NCI-H510A treated with DMSO at 0.1 percent for 48 hours (cell line): Measurements from ENCODE around the gene THEMIS2.

ENCODE experiments used
- DNase-seq: peaks from one replicate; lab custom pipeline; 2025; lab: John Stamatoyannopoulos, UW

THEMIS2 gene

DNA sequence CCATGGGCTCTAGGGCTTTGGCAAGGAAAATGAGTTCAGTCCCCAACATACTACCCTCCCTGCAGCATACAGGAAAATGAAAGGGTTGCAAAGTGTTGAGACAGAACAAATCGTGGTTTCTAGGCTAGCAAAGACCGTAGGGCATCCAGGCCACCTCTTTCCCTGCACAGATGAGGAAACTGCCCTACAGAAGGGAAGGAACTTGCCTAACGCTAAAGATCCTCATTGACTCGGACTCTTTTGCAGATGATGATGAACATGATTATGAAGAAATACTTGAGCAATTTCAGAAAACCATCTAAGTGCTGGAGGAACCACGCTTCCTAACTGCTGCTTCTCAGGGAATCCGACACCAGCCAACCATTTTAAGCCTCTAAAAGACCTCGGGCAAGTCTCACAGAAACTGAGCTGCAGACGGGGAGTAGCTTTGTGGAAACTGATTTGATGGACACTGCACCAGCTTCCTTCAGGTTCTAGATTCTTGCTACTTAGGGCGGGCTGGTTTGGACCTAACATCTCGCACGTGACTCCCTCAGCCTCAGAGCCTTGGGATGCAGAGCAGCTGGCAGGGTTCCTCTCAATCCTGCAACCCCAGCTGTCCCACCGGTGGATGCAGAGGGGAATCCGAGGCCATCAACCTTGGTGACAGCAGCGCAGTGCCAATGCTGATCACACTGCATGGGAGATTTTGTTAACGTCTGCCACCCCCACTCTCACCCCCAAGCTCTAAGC, 13.4 kb downstream of the THEMIS2 start:
- no peak for DNase-seq

DNA sequence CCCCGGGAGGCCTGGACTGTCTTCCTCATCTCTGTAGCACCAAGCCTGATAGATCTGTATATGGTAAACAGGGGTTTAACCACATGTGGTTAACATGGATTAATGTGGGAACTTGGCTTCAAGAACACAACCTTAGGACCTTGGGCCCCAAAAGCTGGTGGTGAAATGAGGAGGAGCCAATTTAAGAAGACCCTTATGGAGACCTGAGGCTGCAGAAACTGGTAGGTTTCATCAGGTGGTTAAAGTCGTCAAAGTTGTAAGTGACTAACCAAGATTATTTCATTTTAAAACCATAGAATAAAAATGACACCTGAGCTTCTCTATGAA, 14.0 kb downstream of the THEMIS2 start:
- no peak for DNase-seq

DNA sequence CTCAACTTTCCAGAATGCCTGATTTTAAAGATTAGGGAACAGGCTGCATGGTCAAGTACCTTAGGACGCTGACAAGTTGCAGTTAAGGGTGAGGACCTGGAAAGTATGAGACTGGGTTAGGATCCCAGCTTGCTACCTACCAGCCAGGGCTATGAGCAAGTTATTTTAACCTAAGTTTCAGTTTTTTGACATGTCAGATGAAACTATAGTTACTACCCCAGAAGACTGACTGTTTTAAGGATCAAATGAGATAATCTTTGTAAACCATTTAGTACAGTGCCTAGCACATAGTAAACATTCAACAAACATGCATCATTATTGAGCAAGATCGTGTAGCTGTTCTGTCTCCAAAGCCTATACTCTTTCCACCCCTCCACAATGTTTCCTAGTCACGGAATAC, 14.4 kb downstream of the THEMIS2 start:
- DNase-seq = no peak

GRCh38 chr1:27887215-27888021, 15.1 kb downstream of the THEMIS2 start:
- DNase-seq = no peak

- DNase-seq = no peak
Measured at GRCh38 chr1:27889506-27889905, 17.2 kb downstream of the THEMIS2 start.

DNA sequence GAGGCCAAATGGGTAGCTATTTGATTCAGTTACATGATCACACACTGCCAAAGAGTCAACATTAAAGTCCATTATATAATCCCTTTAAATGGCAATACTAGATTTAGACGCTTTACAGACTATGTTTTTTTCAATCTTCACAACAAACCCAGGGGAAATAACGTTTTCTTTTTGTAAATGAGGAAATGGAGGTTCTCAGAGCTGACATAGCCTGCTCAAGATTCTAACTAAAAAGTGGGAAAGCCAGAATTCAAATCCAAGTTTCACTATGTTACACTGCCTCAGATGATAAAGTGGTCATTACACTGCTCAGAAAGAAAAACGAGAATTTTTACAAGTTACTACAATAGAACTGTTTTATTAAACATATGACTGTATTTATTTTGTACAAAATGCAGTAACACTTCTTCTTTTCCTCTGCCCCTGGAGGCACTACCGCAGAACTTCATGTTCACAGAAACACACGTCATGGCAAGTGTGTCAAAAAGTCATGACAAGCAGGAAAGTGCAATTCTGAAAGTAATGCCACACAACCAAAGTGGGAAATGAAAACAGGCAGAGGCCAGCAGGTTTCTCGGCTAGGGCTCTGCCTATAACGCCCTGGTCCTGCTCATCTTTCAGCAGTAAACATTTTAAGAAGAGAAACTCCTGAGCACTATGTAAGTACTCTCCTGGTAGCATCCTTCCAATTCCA, 19.0 kb downstream of the THEMIS2 start:
- no peak for DNase-seq

- DNase-seq = no peak
Measured at GRCh38 chr1:27894521-27894920, 22.2 kb downstream of the THEMIS2 start.

DNA sequence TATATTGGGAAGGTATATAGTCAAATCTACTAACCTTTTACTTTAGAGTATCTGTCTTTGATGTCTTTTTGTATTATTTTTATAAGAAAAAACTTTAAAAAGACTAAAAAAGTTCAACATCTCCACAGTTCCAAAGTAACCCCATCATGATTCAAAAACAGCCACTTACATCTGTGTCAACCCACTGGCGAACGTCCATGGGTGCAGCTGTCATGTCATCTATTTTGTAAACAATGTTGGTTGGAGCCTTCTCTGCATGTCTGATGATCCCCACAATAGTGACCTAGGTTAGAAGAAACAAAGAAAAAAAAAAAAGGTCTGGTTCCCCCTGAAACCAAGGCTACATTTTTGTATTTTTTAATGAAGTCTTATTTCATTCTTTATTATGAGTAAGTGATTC, 34.4 kb downstream of the THEMIS2 start:
- DNase-seq = no peak

- DNase-seq = no peak
Measured at GRCh38 chr1:27912429-27912828, 40.1 kb downstream of the THEMIS2 start.

- DNase-seq = no peak
Measured at GRCh38 chr1:27915082-27915575, 42.8 kb downstream of the THEMIS2 start.

DNA sequence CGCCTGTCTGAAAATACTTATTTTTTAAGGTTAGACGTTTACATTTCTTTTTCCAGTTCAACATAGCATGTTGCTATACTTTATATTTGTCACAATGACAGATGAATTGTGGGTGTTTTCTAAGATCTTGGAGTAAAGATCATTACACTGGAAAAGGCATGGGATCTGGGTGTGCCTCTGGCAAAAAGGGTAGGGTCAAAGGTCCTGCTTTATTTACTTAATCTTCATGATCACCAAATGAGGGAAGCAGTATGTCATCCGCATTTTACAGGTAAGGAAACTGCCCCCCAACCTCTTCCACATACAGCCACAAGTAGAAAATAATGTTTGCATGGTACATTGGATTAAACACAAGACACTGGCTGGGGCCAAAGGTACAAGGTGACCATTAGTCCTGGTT, 49.9 kb downstream of the THEMIS2 start:
- no peak for DNase-seq

GRCh38 chr1:27928216-27928954, 56.0 kb downstream of the THEMIS2 start:
- no peak for DNase-seq

DNA sequence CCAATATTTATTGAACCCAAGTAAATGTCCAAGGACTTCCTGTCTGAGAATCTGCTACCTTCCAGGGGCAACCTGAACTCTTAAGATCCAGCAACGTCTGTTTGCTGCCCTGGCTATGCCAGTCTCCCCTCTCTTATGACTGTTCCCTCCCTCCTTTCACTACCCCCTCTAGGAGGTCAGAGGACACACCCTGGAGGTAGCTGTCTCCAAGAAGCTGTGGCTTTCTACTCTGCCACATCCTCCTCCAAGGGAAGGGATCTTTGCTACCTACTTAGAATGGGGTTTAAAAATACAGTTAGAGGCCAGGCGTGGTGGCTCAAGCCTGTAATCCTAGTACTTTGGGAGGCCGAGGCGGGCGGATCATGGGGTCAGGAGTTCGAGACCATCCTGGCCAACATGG, 58.8 kb downstream of the THEMIS2 start:
- DNase-seq = no peak

GRCh38 chr1:27931759-27932158, 59.4 kb downstream of the THEMIS2 start:
- DNase-seq = no peak

DNA sequence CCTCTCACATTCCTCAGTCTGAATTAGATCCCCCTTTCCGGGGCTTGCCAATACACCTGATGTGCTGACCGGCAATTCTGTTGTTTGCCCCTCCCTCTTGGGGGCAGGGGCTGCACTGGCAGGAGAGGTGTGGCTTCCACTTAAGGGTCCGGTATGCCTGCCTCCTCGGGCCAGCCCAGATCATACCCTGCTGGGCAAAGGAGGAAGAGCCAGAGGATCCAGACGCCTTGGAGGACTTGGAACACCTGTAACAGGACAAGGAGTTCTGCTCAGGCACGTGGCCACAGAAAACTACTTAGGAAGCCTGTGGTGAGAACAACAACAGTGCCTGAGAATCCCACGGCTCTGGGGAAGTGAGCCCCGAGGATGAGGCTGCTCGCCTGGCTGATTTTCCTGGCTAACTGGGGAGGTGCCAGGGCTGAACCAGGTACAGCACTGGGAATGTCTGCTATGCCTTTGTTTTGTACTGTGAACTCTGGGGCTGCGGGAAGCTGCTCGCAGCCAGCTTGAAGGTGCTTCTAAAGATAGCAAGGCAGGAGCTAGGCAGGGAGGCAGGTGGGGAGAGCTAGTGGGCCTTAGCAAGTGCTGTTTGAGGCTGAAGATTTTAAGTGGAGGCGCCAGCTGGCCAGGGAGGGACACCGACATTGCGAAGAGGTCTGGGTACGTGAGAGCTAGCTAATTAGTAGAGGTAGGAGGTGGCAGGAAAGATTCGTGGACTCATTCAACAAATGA, 62.6 kb downstream of the THEMIS2 start, which contains the start of gene SMPDL3B:
SMPDL3B (plus strand) TSS at position 183 of the 732 bp plus-strand sequence; CDS start at position 367, 184 bp downstream.
- DNase-seq = peak; percentile 95

DNA sequence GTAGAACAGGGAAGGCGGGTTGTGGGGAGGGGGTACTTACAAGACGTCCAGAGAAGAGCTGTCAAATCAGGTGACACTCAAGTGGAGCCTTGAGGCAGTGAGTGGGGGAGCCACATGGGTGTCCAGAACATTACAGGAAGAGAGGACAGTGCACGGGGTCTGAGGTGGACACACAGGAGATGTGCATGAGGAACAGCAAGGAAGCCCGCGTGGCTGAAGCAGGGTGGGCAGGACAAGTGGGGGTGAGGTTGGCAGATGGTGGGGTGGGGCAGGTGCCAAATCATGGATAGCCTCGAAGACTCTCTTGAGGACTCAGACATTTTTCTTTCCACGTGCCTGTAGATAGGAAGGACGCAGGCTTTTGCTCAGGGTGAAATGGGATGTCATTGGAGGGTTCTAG, 63.4 kb downstream of the THEMIS2 start:
- DNase-seq = peak; percentile 44
